HEK293 (cell line): ENCODE data around the gene TIAM2.

Experiments used
- CTCF ChIA-PET: fragments of 350-600 bp; formaldehyde crosslinking; extraction: SDS; loops from one replicate; lab custom pipeline; 2021; ENCODE audit warnings: antibody characterized with exemption; lab: Yijun Ruan, JAX
- POLR2A ChIA-PET: fragments of 300-600 bp; formaldehyde crosslinking; extraction: SDS; loops from one replicate; lab custom pipeline; 2020; ENCODE audit warnings: antibody characterized with exemption, inconsistent platforms; lab: Yijun Ruan, JAX
- H3K27ac ChIP-seq: fragments of 200-500 bp; sonication (Bioruptor generic); 2 replicates; pipeline ENCODE4 v1.5.1; 2014; ENCODE audit warnings: low read depth, low read length, control low read depth, inconsistent platforms; ENCODE audit errors: extremely low read depth
- H3K36me3 ChIP-seq, 2 experiments: fragments of 200-500 bp in 1 of 2; sonication (Bioruptor generic) in 1 of 2; 1 replicate in 1 of 2; 2 replicates in 1 of 2; pipeline ENCODE4 v1.5.1; 2014 to 2017; ENCODE audit warnings: inconsistent platforms in 2 of 2, low read length in 2 of 2; ENCODE audit not compliant: control insufficient read depth in 2 of 2, insufficient read depth in 1 of 2
- H3K4me1 ChIP-seq: fragments of 200-500 bp; sonication (Bioruptor generic); 2 replicates; pipeline ENCODE4 v1.5.1; 2014; ENCODE audit warnings: mild to moderate bottlenecking, low read length, inconsistent platforms; ENCODE audit not compliant: control insufficient read depth, insufficient read depth
- H3K4me3 ChIP-seq: 2 replicates; pipeline ENCODE4 v1.5.1; 2011; ENCODE audit warnings: low read depth, mild to moderate bottlenecking, control low read depth, low read length, moderate library complexity
- H3K9me3 ChIP-seq: fragments of 200-500 bp; sonication (Bioruptor generic); 2 replicates; pipeline ENCODE4 v1.5.1; 2014; ENCODE audit warnings: low read depth, low read length, inconsistent platforms; ENCODE audit not compliant: control insufficient read depth, insufficient read depth
- ELK4 ChIP-seq: IDR thresholded peaks from 2 replicates; pipeline ENCODE4 v1.6.1; 2011; ENCODE audit warnings: mild to moderate bottlenecking, low read depth, low read length, borderline replicate concordance
- FEZF1 ChIP-seq: fragments of 450-650 bp; formaldehyde crosslinking; IDR thresholded peaks from 2 replicates; pipeline ENCODE4 v1.5.1; 2016; ENCODE audit warnings: missing biosample characterization, missing genetic modification characterization
- HOXC10 ChIP-seq: sonication (generic); formaldehyde crosslinking; IDR thresholded peaks from 2 replicates; pipeline ENCODE4 v1.8.1; 2023; ENCODE audit warnings: mild to moderate bottlenecking, missing genetic modification reagents
- PRDM10 ChIP-seq: fragments of 450-650 bp; formaldehyde crosslinking; IDR thresholded peaks from 2 replicates; pipeline ENCODE4 v1.5.1; 2016; ENCODE audit warnings: missing biosample characterization, missing genetic modification characterization
- PRDM6 ChIP-seq: fragments of 450-650 bp; formaldehyde crosslinking; IDR thresholded peaks from 2 replicates; pipeline ENCODE4 v1.5.1; 2017; ENCODE audit warnings: missing biosample characterization, missing genetic modification characterization
- SCRT2 ChIP-seq: fragments of 450-650 bp; formaldehyde crosslinking; IDR thresholded peaks from 2 replicates; pipeline ENCODE4 v1.5.1; 2016; ENCODE audit warnings: missing biosample characterization, missing genetic modification characterization
- TSHZ1 ChIP-seq: fragments of 450-650 bp; formaldehyde crosslinking; IDR thresholded peaks from 2 replicates; pipeline ENCODE4 v1.5.1; 2016; ENCODE audit warnings: missing biosample characterization, missing genetic modification characterization, borderline replicate concordance
- ZBTB17 ChIP-seq: fragments of 450-650 bp; formaldehyde crosslinking; IDR thresholded peaks from 2 replicates; pipeline ENCODE4 v1.5.1; 2016; ENCODE audit warnings: missing biosample characterization, missing genetic modification characterization
- ZFHX2 ChIP-seq: fragments of 450-650 bp; formaldehyde crosslinking; conservative IDR thresholded peaks from 2 replicates; pipeline ENCODE4 v1.5.1; 2016; ENCODE audit warnings: missing biosample characterization, missing genetic modification characterization
- ZNF133 ChIP-seq: fragments of 450-650 bp; formaldehyde crosslinking; IDR thresholded peaks from 2 replicates; pipeline ENCODE4 v1.5.1; 2016; ENCODE audit warnings: missing biosample characterization, missing genetic modification characterization
- ZNF2 ChIP-seq: fragments of 450-650 bp; formaldehyde crosslinking; IDR thresholded peaks from 2 replicates; pipeline ENCODE4 v1.5.1; 2016; ENCODE audit warnings: missing biosample characterization, missing genetic modification characterization
- ZNF26 ChIP-seq: fragments of 450-650 bp; formaldehyde crosslinking; IDR thresholded peaks from 2 replicates; pipeline ENCODE4 v1.5.1; 2016; ENCODE audit warnings: missing biosample characterization, missing genetic modification characterization
- ZNF366 ChIP-seq: fragments of 450-650 bp; formaldehyde crosslinking; conservative IDR thresholded peaks from 2 replicates; pipeline ENCODE4 v1.5.1; 2016; ENCODE audit warnings: missing biosample characterization, missing genetic modification characterization
- ZNF549 ChIP-seq: fragments of 450-650 bp; IDR thresholded peaks from 2 replicates; pipeline ENCODE4 v1.5.1; 2018; ENCODE audit warnings: missing biosample characterization, missing genetic modification characterization, mild to moderate bottlenecking, inconsistent platforms, moderate library complexity
- ZNF571 ChIP-seq: fragments of 450-650 bp; formaldehyde crosslinking; IDR thresholded peaks from 2 replicates; pipeline ENCODE4 v1.5.0; 2017; ENCODE audit warnings: missing biosample characterization, missing genetic modification characterization
- ZNF610 ChIP-seq: fragments of 450-650 bp; formaldehyde crosslinking; IDR thresholded peaks from 2 replicates; pipeline ENCODE4 v1.5.1; 2016; ENCODE audit warnings: missing biosample characterization, missing genetic modification characterization, borderline replicate concordance

TIAM2 gene

GRCh38 chr6:155088856-155089255 lies 93.7 kb downstream of the TIAM2 start:
- peaks cover 8% of the 10 kb centered on the region for H3K4me1 ChIP-seq
- H3K4me3 ChIP-seq, result no peak overlapping the region
- no peaks in the 10 kb centered on the region for H3K9me3 ChIP-seq
- H3K36me3 ChIP-seq, result peaks cover 0 to 15% of the 10 kb centered on the region in 2 experiments; a peak in 1 of 3 replicates
- CTCF ChIA-PET, result no interaction called here
- no peak overlapping the region for H3K27ac ChIP-seq
- TF ChIP-seq ZNF571 (tag by site-specific recombination) (no peak), ELK4 (no peak), ZNF549 (tag by site-specific recombination) (no peak), TSHZ1 (tag by site-specific recombination) (no peak), ZNF610 (tag by site-specific recombination) (no peak), SCRT2 (tag by site-specific recombination) (no peak), ZBTB17 (tag by site-specific recombination) (no peak), ZNF133 (no peak), ZFHX2 (no peak), ZNF2 (tag by site-specific recombination) (no peak), PRDM10 (tag by site-specific recombination) (no peak), HOXC10 (CRISPR knock-in tag) (no peak)
- POLR2A ChIA-PET, result no interaction called here

- no peak overlapping the region for H3K27ac ChIP-seq
- no peak overlapping the region for H3K4me3 ChIP-seq
- peaks cover 0 to 15% of the 10 kb centered on the region in 2 experiments; a peak in 1 of 3 replicates for H3K36me3 ChIP-seq
- POLR2A ChIA-PET, result no interaction called here
- CTCF ChIA-PET, result interaction anchor here (1.6 kb wide), 1 partner anchor 161 kb away, joined by 4 read pairs; no protein-coding TSS in a partner anchor
- H3K4me1 ChIP-seq, result peaks cover 6% of the 10 kb centered on the region
- TF ChIP-seq ZNF26 (tag by site-specific recombination), result no peak
- peak; percentile 38; the same call in 1 of the 2 replicates for TF ChIP-seq ZNF366 (tag by site-specific recombination)
- TF ChIP-seq PRDM6, result no peak
- no peak for TF ChIP-seq FEZF1 (tag by site-specific recombination)
- no peaks in the 10 kb centered on the region for H3K9me3 ChIP-seq
Observed at GRCh38 chr6:155089746-155090145, 94.6 kb downstream of the TIAM2 start.
